ENCODE measurements around the gene LARGE2. TPM values are rescaled to one million over a fixed set of nuclear protein-coding genes. Genes with fewer than 3 reads are reported as not detected.
A peak's percentile ranks its signal among the peaks of the same experiment; 100 is the strongest.

LARGE2 gene
- total RNA-seq, 4 donors from 2014 or later: 0.55 to 1.3 (median 0.60) TPM; not detected in 1

- in situ Hi-C loops (cut with MboI; ENCODE audit: low pct_ligation_motif_present in 1 of 4, low pct_unique_long_range_greater_than_20kb in 1 of 4, low sequenced_read_pairs in 3 of 4) (no loop called here), intact Hi-C loops (cut with DNase I; ENCODE audit: low total_unique reads) (no loop called here)
- no peak for TF ChIP-seq POLR2A (IDR thresholded peaks at IDR 0.05)
- no peak for TF ChIP-seq EP300 (IDR thresholded peaks at IDR 0.05; ENCODE audit: low read depth)
- peak; percentile 23 to 44 (median 33) for TF ChIP-seq POLR2AphosphoS5 (IDR thresholded peaks at IDR 0.05)
- TF ChIP-seq CTCF (IDR thresholded peaks at IDR 0.05): no peak
- no peak overlapping the region for H3K4me3 ChIP-seq
- peak; percentile 78 for DNase-seq
- H3K27me3 ChIP-seq: no peaks in the 10 kb centered on the region
- H3K9me3 ChIP-seq: no peaks in the 10 kb centered on the region
- peaks cover 7 to 14% (median 11%) of the 10 kb centered on the region in 4 donors for H3K4me1 ChIP-seq
- H3K36me3 ChIP-seq: peaks cover 0 to 17% (median 8%) of the 10 kb centered on the region in 4 donors
- WGBS, 2 donors (ENCODE audit: low coverage in 1 of 2): 41 to 47% methylated on average over 2 to 14 of the region's 14 CpGs
- peak overlapping the region in 1 of 4 donors; percentile 4 for H3K27ac ChIP-seq
Observed at GRCh38 chr11:45930031-45930794, 7.8 kb downstream of the LARGE2 start.

DNA sequence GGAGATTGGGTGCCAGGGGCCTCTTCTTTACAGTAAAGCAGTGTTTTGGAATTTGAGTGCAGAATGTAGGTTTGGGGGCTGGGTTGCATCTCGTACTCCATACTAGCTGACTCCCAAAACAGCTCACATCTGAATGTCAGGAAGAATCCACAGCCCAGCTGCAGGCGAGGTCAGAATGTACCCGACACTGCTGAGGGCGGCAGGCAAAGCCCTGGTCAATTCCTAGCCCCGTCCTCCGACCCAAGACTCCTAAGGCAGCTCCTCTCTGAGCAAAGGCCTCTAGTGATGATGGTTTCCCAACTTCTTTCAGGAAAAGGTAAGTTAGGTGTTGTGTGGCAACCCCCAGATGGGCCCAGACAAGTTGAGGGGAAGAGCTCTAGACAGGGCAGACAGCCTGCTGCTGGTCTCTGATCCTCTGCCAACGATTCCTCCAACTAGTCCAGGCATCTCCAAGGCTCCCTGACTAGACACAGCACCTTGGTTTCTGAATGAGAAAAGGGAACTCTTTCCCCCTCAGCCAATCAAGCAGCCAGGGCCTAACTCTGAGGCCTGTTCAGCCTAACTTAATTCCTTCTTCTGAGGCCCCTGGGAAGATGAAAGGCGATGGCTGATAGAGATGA lies 8.6 kb downstream of the LARGE2 start:
- in situ Hi-C loops (cut with MboI; ENCODE audit: low pct_ligation_motif_present in 1 of 4, low pct_unique_long_range_greater_than_20kb in 1 of 4, low sequenced_read_pairs in 3 of 4): no loop called here
- DNase-seq: no peak
- intact Hi-C loops (cut with DNase I; ENCODE audit: low total_unique reads): no loop called here

DNA sequence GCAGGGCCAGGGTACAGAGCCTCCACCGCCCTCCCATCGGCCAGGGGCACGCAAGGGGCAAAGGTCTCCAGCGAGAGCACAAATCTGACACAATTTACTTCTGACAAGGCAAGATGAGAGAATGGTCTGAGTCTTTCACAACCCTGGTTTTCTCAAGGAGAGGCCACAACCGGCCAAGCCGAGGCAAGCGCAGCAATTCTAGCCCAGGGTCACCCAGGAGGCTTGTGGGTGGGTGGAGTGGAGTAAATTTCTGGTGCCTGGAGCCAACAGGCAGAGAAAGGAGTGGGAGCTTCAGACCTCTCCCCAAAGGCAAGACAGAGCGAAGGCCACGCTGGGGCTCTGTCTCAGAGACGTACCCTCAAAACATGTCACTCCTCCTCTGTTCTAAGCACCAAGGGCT lies 9.3 kb downstream of the LARGE2 start:
- H3K27me3 ChIP-seq: no peaks in the 10 kb centered on the region
- in situ Hi-C loops (cut with MboI; ENCODE audit: low pct_ligation_motif_present in 1 of 4, low pct_unique_long_range_greater_than_20kb in 1 of 4, low sequenced_read_pairs in 3 of 4): no loop called here
- DNase-seq: no peak
- peaks cover 0 to 29% (median 13%) of the 10 kb centered on the region in 4 donors for H3K36me3 ChIP-seq
- H3K9me3 ChIP-seq: no peaks in the 10 kb centered on the region
- intact Hi-C loops (cut with DNase I; ENCODE audit: low total_unique reads): no loop called here
- WGBS, 2 donors (ENCODE audit: low coverage in 1 of 2): 93% methylated on average over 10 of the region's 10 CpGs; no CpG with 5 or more reads in 1 of the 2 donors
- peaks cover 7 to 14% (median 11%) of the 10 kb centered on the region in 4 donors for H3K4me1 ChIP-seq
- no peak overlapping the region for H3K4me3 ChIP-seq
- H3K27ac ChIP-seq: no peak overlapping the region
- TF ChIP-seq CTCF (IDR thresholded peaks at IDR 0.05): no peak
- no peak for TF ChIP-seq POLR2AphosphoS5 (IDR thresholded peaks at IDR 0.05)
- TF ChIP-seq EP300 (IDR thresholded peaks at IDR 0.05; ENCODE audit: low read depth): no peak
- TF ChIP-seq POLR2A (IDR thresholded peaks at IDR 0.05): no peak

More for the DNA sequence above, 8.6 kb downstream of the LARGE2 start:
- Histone ChIP-seq H3K4me1 (peaks cover 7 to 14% (median 11%) of the 10 kb centered on the region in 4 donors), H3K4me3 (no peak overlapping the region), H3K27ac (no peak overlapping the region), H3K9me3 (no peaks in the 10 kb centered on the region), H3K36me3 (peaks cover 0 to 26% (median 13%) of the 10 kb centered on the region in 4 donors), H3K27me3 (no peaks in the 10 kb centered on the region)
- 88% methylated on average over 8 of the region's 8 CpGs; no CpG with 5 or more reads in 1 of the 2 donors for WGBS, 2 donors (ENCODE audit: low coverage in 1 of 2)
- TF ChIP-seq POLR2A (IDR thresholded peaks at IDR 0.05): no peak
- TF ChIP-seq EP300 (IDR thresholded peaks at IDR 0.05; ENCODE audit: low read depth): no peak
- TF ChIP-seq CTCF (IDR thresholded peaks at IDR 0.05): no peak
- TF ChIP-seq POLR2AphosphoS5 (IDR thresholded peaks at IDR 0.05): no peak

- TF ChIP-seq POLR2A (IDR thresholded peaks at IDR 0.05): no peak
- no peak for TF ChIP-seq EP300 (IDR thresholded peaks at IDR 0.05; ENCODE audit: low read depth)
- TF ChIP-seq POLR2AphosphoS5 (IDR thresholded peaks at IDR 0.05): no peak
- no peak for TF ChIP-seq CTCF (IDR thresholded peaks at IDR 0.05)
- Histone ChIP-seq H3K4me1 (peaks cover 7 to 14% (median 11%) of the 10 kb centered on the region in 4 donors), H3K27me3 (no peaks in the 10 kb centered on the region), H3K36me3 (peaks cover 0 to 30% (median 15%) of the 10 kb centered on the region in 4 donors), H3K4me3 (no peak overlapping the region), H3K27ac (no peak overlapping the region), H3K9me3 (no peaks in the 10 kb centered on the region)
- WGBS, 2 donors (ENCODE audit: low coverage in 1 of 2): 95% methylated on average over 4 to 8 of the region's 8 CpGs
- in situ Hi-C loops (cut with MboI; ENCODE audit: low pct_ligation_motif_present in 1 of 4, low pct_unique_long_range_greater_than_20kb in 1 of 4, low sequenced_read_pairs in 3 of 4) (no loop called here), intact Hi-C loops (cut with DNase I; ENCODE audit: low total_unique reads) (no loop called here)
- no peak for DNase-seq
Observed at GRCh38 chr11:45932217-45932616, 9.8 kb downstream of the LARGE2 start.

Measured in transverse colon (tissue), 4 donors.